Measurements from ENCODE around the gene RYR3.
A peak's percentile ranks its signal among the peaks of the same experiment; 100 is the strongest.

Gene RYR3

GRCh38 chr15:33601461-33601860 is 290.7 kb downstream of the RYR3 start:
- peaks cover 2 to 4% of the 10 kb centered on the region in 2 experiments for H3K36me3 ChIP-seq (ENCODE audit: control insufficient read depth in 1 of 2, insufficient read depth in 2 of 2, low read length in 2 of 2)
- H3K4me1 ChIP-seq (ENCODE audit: control insufficient read depth in 1 of 2, insufficient read depth in 2 of 2, low read length in 2 of 2), result peaks cover 0 to 1% of the 10 kb centered on the region in 2 experiments
- H2BK12ac ChIP-seq (ENCODE audit: low read length), result no peak overlapping the region
- H3K18ac ChIP-seq (ENCODE audit: low read length), result no peak overlapping the region
- H3K9ac ChIP-seq (ENCODE audit: low read length), result no peak overlapping the region
- no peak overlapping the region for H3K4me3 ChIP-seq (ENCODE audit: low read depth, low read length)
- no peak overlapping the region for H2BK5ac ChIP-seq (ENCODE audit: low read depth, low read length, poor library complexity)
- WGBS (ENCODE audit: extremely low coverage, insufficient coverage, insufficient read length), result no CpG with 5 or more reads among the region's 4 CpGs
- no peak overlapping the region for H3K23ac ChIP-seq (ENCODE audit: low read length)
- no peaks in the 10 kb centered on the region for H3K9me3 ChIP-seq (ENCODE audit: insufficient read depth, low read depth, low read length)
- no peak overlapping the region for H3K27ac ChIP-seq (ENCODE audit: low read depth, low read length)
- no peak overlapping the region for H2AFZ ChIP-seq (ENCODE audit: insufficient read depth, low read length, poor library complexity)
- no peak overlapping the region for H2BK120ac ChIP-seq (ENCODE audit: insufficient read depth, low read length, poor library complexity)
- no peak overlapping the region for H3K14ac ChIP-seq (ENCODE audit: low read length)
- H3K4ac ChIP-seq (ENCODE audit: low read depth, low read length), result no peak overlapping the region
- H4K8ac ChIP-seq (ENCODE audit: low read depth, low read length), result no peak overlapping the region
- H3K27me3 ChIP-seq (ENCODE audit: insufficient read depth, low read length), result no peaks in the 10 kb centered on the region
- H4K12ac ChIP-seq (ENCODE audit: low read depth, low read length), result no peak overlapping the region
- H4K91ac ChIP-seq (ENCODE audit: low read depth, low read length), result no peak overlapping the region
- H3K79me1 ChIP-seq (ENCODE audit: low read length), result no peaks in the 10 kb centered on the region
- peak; percentile 38 to 84 for DNase-seq
- H3K79me2 ChIP-seq (ENCODE audit: control insufficient read depth, insufficient read depth, low read length, poor library complexity), result no peaks in the 10 kb centered on the region
- no peak overlapping the region for H2AK5ac ChIP-seq (ENCODE audit: low read length)
- H3K4me2 ChIP-seq (ENCODE audit: low read length), result no peak overlapping the region

DNA sequence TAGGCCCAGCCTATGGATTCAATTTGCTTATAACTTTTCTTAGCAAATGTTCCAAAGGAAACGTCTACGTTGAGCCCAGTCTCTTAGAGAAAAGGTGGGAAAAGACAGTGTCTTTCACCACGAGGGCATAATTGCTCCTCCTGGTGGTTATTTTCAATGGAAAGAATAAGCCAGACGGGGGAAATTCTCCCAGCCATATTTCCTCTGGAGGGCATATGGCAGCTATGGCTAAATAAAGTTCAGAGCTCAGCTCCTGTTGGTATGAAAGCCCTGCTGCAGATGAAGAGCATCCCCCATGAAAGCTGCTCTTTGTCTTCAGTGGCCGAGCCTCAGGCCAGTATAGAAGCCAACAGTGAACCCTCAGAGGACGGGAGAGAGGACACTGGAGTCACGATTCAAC is 297.9 kb downstream of the RYR3 start:
- no peak overlapping the region for H2BK120ac ChIP-seq (ENCODE audit: insufficient read depth, low read length, poor library complexity)
- H3K27me3 ChIP-seq (ENCODE audit: insufficient read depth, low read length), result no peaks in the 10 kb centered on the region
- peak in 1 of 2 donors; percentile 50 for DNase-seq
- no peak overlapping the region for H4K8ac ChIP-seq (ENCODE audit: low read depth, low read length)
- no CpG with 5 or more reads among the region's 7 CpGs for WGBS (ENCODE audit: extremely low coverage, insufficient coverage, insufficient read length)
- H4K91ac ChIP-seq (ENCODE audit: low read depth, low read length), result no peak overlapping the region
- H3K4me1 ChIP-seq (ENCODE audit: control insufficient read depth in 1 of 2, insufficient read depth in 2 of 2, low read length in 2 of 2), result peaks cover 0 to 2% of the 10 kb centered on the region in 2 experiments
- H3K23ac ChIP-seq (ENCODE audit: low read length), result no peak overlapping the region
- H3K9ac ChIP-seq (ENCODE audit: low read length), result no peak overlapping the region
- no peak overlapping the region for H3K14ac ChIP-seq (ENCODE audit: low read length)
- no peak overlapping the region for H3K18ac ChIP-seq (ENCODE audit: low read length)
- no peak overlapping the region for H2AK5ac ChIP-seq (ENCODE audit: low read length)
- H2BK12ac ChIP-seq (ENCODE audit: low read length), result no peak overlapping the region
- H4K12ac ChIP-seq (ENCODE audit: low read depth, low read length), result no peak overlapping the region
- no peaks in the 10 kb centered on the region for H3K79me2 ChIP-seq (ENCODE audit: control insufficient read depth, insufficient read depth, low read length, poor library complexity)
- no peak overlapping the region for H3K4me2 ChIP-seq (ENCODE audit: low read length)
- no peak overlapping the region for H2AFZ ChIP-seq (ENCODE audit: insufficient read depth, low read length, poor library complexity)
- H3K79me1 ChIP-seq (ENCODE audit: low read length), result no peaks in the 10 kb centered on the region
- H3K9me3 ChIP-seq (ENCODE audit: insufficient read depth, low read depth, low read length), result no peaks in the 10 kb centered on the region
- H3K27ac ChIP-seq (ENCODE audit: low read depth, low read length), result no peak overlapping the region
- no peak overlapping the region for H3K4me3 ChIP-seq (ENCODE audit: low read depth, low read length)
- H3K4ac ChIP-seq (ENCODE audit: low read depth, low read length), result no peak overlapping the region
- H2BK5ac ChIP-seq (ENCODE audit: low read depth, low read length, poor library complexity), result no peak overlapping the region
- H3K36me3 ChIP-seq (ENCODE audit: control insufficient read depth in 1 of 2, insufficient read depth in 2 of 2, low read length in 2 of 2), result no peaks in the 10 kb centered on the region

DNA sequence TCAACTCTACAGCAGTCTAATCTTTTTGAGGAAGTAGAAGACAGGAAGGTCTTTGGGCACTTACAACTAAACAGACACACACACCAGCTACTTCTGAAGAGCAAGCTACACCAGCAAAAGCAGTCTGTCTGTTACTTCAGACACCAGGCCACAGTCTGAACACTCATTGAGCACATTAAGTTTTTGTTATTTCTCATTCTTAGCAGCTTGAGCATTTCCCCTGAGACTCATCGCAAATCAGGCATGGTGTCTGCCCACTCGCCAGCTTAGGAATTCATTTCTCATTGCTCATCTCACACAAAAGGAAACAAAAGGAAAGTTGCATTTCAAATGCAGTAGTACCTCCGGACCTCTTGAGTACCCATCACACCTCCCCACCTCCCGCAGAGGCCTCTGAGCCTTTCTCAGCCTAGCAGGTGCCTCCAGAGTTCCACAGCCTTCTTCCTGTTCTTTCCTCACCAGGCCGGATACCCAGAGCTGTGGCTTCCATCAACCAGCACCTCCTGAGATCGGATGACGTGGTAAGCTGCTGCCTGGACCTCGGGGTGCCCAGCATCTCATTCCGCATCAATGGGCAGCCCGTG is 302.0 kb downstream of the RYR3 start:
- H3K4ac ChIP-seq (ENCODE audit: low read depth, low read length), result no peak overlapping the region
- no peak overlapping the region for H3K18ac ChIP-seq (ENCODE audit: low read length)
- no peak overlapping the region for H2AK5ac ChIP-seq (ENCODE audit: low read length)
- no peak overlapping the region for H2BK120ac ChIP-seq (ENCODE audit: insufficient read depth, low read length, poor library complexity)
- H3K4me2 ChIP-seq (ENCODE audit: low read length), result no peak overlapping the region
- WGBS (ENCODE audit: extremely low coverage, insufficient coverage, insufficient read length), result no CpG with 5 or more reads among the region's 10 CpGs
- H2BK12ac ChIP-seq (ENCODE audit: low read length), result no peak overlapping the region
- DNase-seq, result no peak
- no peaks in the 10 kb centered on the region for H3K79me1 ChIP-seq (ENCODE audit: low read length)
- H3K4me3 ChIP-seq (ENCODE audit: low read depth, low read length), result no peak overlapping the region
- H3K36me3 ChIP-seq (ENCODE audit: control insufficient read depth in 1 of 2, insufficient read depth in 2 of 2, low read length in 2 of 2), result no peaks in the 10 kb centered on the region
- H4K8ac ChIP-seq (ENCODE audit: low read depth, low read length), result no peak overlapping the region
- H2BK5ac ChIP-seq (ENCODE audit: low read depth, low read length, poor library complexity), result no peak overlapping the region
- H3K14ac ChIP-seq (ENCODE audit: low read length), result no peak overlapping the region
- no peaks in the 10 kb centered on the region for H3K27me3 ChIP-seq (ENCODE audit: insufficient read depth, low read length)
- no peak overlapping the region for H4K12ac ChIP-seq (ENCODE audit: low read depth, low read length)
- no peak overlapping the region for H3K23ac ChIP-seq (ENCODE audit: low read length)
- H3K79me2 ChIP-seq (ENCODE audit: control insufficient read depth, insufficient read depth, low read length, poor library complexity), result no peaks in the 10 kb centered on the region
- no peak overlapping the region for H4K91ac ChIP-seq (ENCODE audit: low read depth, low read length)
- no peaks in the 10 kb centered on the region for H3K9me3 ChIP-seq (ENCODE audit: insufficient read depth, low read depth, low read length)
- H3K9ac ChIP-seq (ENCODE audit: low read length), result no peak overlapping the region
- no peak overlapping the region for H3K27ac ChIP-seq (ENCODE audit: low read depth, low read length)
- H2AFZ ChIP-seq (ENCODE audit: insufficient read depth, low read length, poor library complexity), result no peak overlapping the region
- H3K4me1 ChIP-seq (ENCODE audit: control insufficient read depth in 1 of 2, insufficient read depth in 2 of 2, low read length in 2 of 2), result no peaks in the 10 kb centered on the region

GRCh38 chr15:33616475-33616874 is 305.7 kb downstream of the RYR3 start:
- Histone ChIP-seq H2AFZ (ENCODE audit: insufficient read depth, low read length, poor library complexity) (no peak overlapping the region), H3K4me3 (ENCODE audit: low read depth, low read length) (no peak overlapping the region), H3K4me2 (ENCODE audit: low read length) (no peak overlapping the region), H4K12ac (ENCODE audit: low read depth, low read length) (no peak overlapping the region), H2BK12ac (ENCODE audit: low read length) (no peak overlapping the region), H3K27ac (ENCODE audit: low read depth, low read length) (no peak overlapping the region), H2BK120ac (ENCODE audit: insufficient read depth, low read length, poor library complexity) (no peak overlapping the region), H4K8ac (ENCODE audit: low read depth, low read length) (no peak overlapping the region), H3K79me2 (ENCODE audit: control insufficient read depth, insufficient read depth, low read length, poor library complexity) (no peaks in the 10 kb centered on the region), H3K14ac (ENCODE audit: low read length) (no peak overlapping the region), H3K9ac (ENCODE audit: low read length) (no peak overlapping the region), H3K36me3 (ENCODE audit: control insufficient read depth in 1 of 2, insufficient read depth in 2 of 2, low read length in 2 of 2) (no peaks in the 10 kb centered on the region), H3K23ac (ENCODE audit: low read length) (no peak overlapping the region), H2BK5ac (ENCODE audit: low read depth, low read length, poor library complexity) (no peak overlapping the region), H3K4me1 (ENCODE audit: control insufficient read depth in 1 of 2, insufficient read depth in 2 of 2, low read length in 2 of 2) (no peaks in the 10 kb centered on the region), H3K9me3 (ENCODE audit: insufficient read depth, low read depth, low read length) (no peaks in the 10 kb centered on the region), H3K4ac (ENCODE audit: low read depth, low read length) (no peak overlapping the region), H2AK5ac (ENCODE audit: low read length) (no peak overlapping the region), H3K27me3 (ENCODE audit: insufficient read depth, low read length) (no peaks in the 10 kb centered on the region), H3K79me1 (ENCODE audit: low read length) (no peaks in the 10 kb centered on the region), H4K91ac (ENCODE audit: low read depth, low read length) (no peak overlapping the region), H3K18ac (ENCODE audit: low read length) (no peak overlapping the region)
- DNase-seq, result no peak
- no CpG with 5 or more reads among the region's 3 CpGs for WGBS (ENCODE audit: extremely low coverage, insufficient coverage, insufficient read length)
